H1 (cell line): ENCODE results near the gene PHACTR1. TPM values are rescaled to one million over a fixed set of nuclear protein-coding genes. Genes with fewer than 3 reads are reported as not detected.

Source experiments
- CTCF ChIA-PET: fragments of 300-600 bp; sonication (Branson Sonifier 250); formaldehyde crosslinking; loops from one replicate; lab custom pipeline; 2021; ENCODE audit not compliant: partially characterized antibody; lab: Charles Lee
- POLR2A ChIA-PET: fragments of 300-600 bp; sonication (Branson Sonifier 250); formaldehyde crosslinking; loops from one replicate; lab custom pipeline; 2021; ENCODE audit warnings: inconsistent platforms; ENCODE audit not compliant: partially characterized antibody; lab: Charles Lee
- DNase-seq, 2 experiments: peaks; one replicate each; pipeline versions ENCODE4 v3.0.0 to v3.0.0-alpha.2; 2010 to 2022; ENCODE audit warnings: low spot score in 2 of 2, low read depth in 1 of 2, mixed read lengths in 1 of 2
- FAIRE-seq: peaks from 2 replicates; lab custom pipeline; 2011; peaks lifted over from hg19 to GRCh38; lab: Jason Lieb, UNC
- H2AFZ ChIP-seq: 2 replicates; pipeline ENCODE4 v1.8.1; 2012; ENCODE audit warnings: low read length, inconsistent platforms
- H2AK5ac ChIP-seq: 2 replicates; pipeline ENCODE4 v1.6.1; 2013; ENCODE audit warnings: low read depth, low read length
- H2BK120ac ChIP-seq: replicated peaks from 2 replicates; pipeline ENCODE3; 2013; ENCODE audit warnings: low read depth, low read length, inconsistent platforms
- H2BK12ac ChIP-seq: 2 replicates; pipeline ENCODE4 v1.6.1; 2013; ENCODE audit warnings: low read depth, low read length
- H2BK15ac ChIP-seq: 2 replicates; pipeline ENCODE4 v1.6.1; 2013; ENCODE audit warnings: low read length
- H2BK20ac ChIP-seq: 2 replicates; pipeline ENCODE4 v1.6.1; 2013; ENCODE audit warnings: low read length
- H2BK5ac ChIP-seq: 2 replicates; pipeline ENCODE4 v1.6.1; 2013; ENCODE audit warnings: low read depth, low read length
- H3K14ac ChIP-seq: 2 replicates; pipeline ENCODE4 v1.6.1; 2013; ENCODE audit warnings: inconsistent platforms; ENCODE audit not compliant: insufficient read length
- H3K18ac ChIP-seq: 2 replicates; pipeline ENCODE4 v1.6.1; 2013; ENCODE audit warnings: low read length; ENCODE audit errors: extremely low read depth
- H3K23ac ChIP-seq: 2 replicates; pipeline ENCODE4 v1.6.1; 2013; ENCODE audit warnings: inconsistent platforms; ENCODE audit not compliant: insufficient read length
- H3K23me2 ChIP-seq: 2 replicates; pipeline ENCODE4 v1.6.1; 2013; ENCODE audit warnings: low read depth, low read length
- H3K27ac ChIP-seq: 2 replicates; pipeline ENCODE4 v1.6.1; 2011; ENCODE audit warnings: low read depth, low read length, inconsistent platforms
- H3K27me3 ChIP-seq, 4 experiments: replicated peaks in 1 of 4; 1 replicate in 1 of 4; 2 replicates in 3 of 4; pipeline versions ENCODE4 v1.6.1 to v1.8.1; 2011 to 2013; ENCODE audit warnings: low read length in 3 of 4, mild to moderate bottlenecking in 3 of 4, inconsistent platforms in 2 of 4, mixed read lengths in 2 of 4, moderate library complexity in 1 of 4; ENCODE audit not compliant: control insufficient read depth in 3 of 4, insufficient read depth in 3 of 4; ENCODE audit errors: extremely low read depth in 1 of 4
- H3K36me3 ChIP-seq, 4 experiments: 2 replicates each; pipeline versions ENCODE4 v1.6.1 to v1.8.1; 2011 to 2013; ENCODE audit warnings: mild to moderate bottlenecking in 4 of 4, low read length in 3 of 4, moderate library complexity in 2 of 4, control low read depth in 1 of 4, inconsistent platforms in 1 of 4; ENCODE audit not compliant: insufficient read depth in 4 of 4, control insufficient read depth in 2 of 4
- H3K4ac ChIP-seq: replicated peaks from 2 replicates; pipeline ENCODE3; 2013; ENCODE audit warnings: low read length, low read depth, mixed read lengths, inconsistent platforms; ENCODE audit not compliant: insufficient read length
- H3K4me1 ChIP-seq, 4 experiments: replicated peaks in 1 of 4; 1 replicate in 1 of 4; 2 replicates in 3 of 4; pipeline versions ENCODE4 v1.6.1 to v1.8.1; 2011 to 2013; ENCODE audit warnings: low read length in 3 of 4, inconsistent platforms in 2 of 4, mixed read lengths in 1 of 4; ENCODE audit not compliant: insufficient read depth in 4 of 4, control insufficient read depth in 3 of 4
- H3K4me2 ChIP-seq, 2 experiments: 2 replicates each; pipeline versions ENCODE4 v1.6.1 to v1.8.1; 2011 to 2013; ENCODE audit warnings: low read depth in 2 of 2, low read length in 2 of 2, control low read depth in 1 of 2, inconsistent platforms in 1 of 2, mild to moderate bottlenecking in 1 of 2; ENCODE audit not compliant: insufficient read depth in 1 of 2
- H3K4me3 ChIP-seq, 4 experiments: fragments of 200-600, 300-600 bp in 1 of 4; sonication (generic), shearing (Covaris generic), sonication (Bioruptor Twin) in 1 of 4; 2 replicates each; pipeline versions ENCODE4 v1.5.1 to v1.8.1; 2011 to 2016; ENCODE audit warnings: low read length in 4 of 4, low read depth in 3 of 4, control low read depth in 2 of 4, inconsistent platforms in 2 of 4, mild to moderate bottlenecking in 2 of 4, mixed read lengths in 1 of 4, moderate library complexity in 1 of 4; ENCODE audit not compliant: insufficient read depth in 2 of 4; ENCODE audit errors: extremely low read depth in 1 of 4
- H3K56ac ChIP-seq: replicated peaks from 2 replicates; pipeline ENCODE3; 2013; ENCODE audit warnings: low read depth, mild to moderate bottlenecking, mixed read lengths, low read length, inconsistent platforms; ENCODE audit not compliant: insufficient read length
- H3K79me1 ChIP-seq: 2 replicates; pipeline ENCODE4 v1.6.1; 2013; ENCODE audit warnings: low read depth, low read length, control low read depth
- H3K79me2 ChIP-seq, 2 experiments: 2 replicates each; pipeline versions ENCODE4 v1.6.1 to v1.8.1; 2012 to 2013; ENCODE audit warnings: low read length in 2 of 2, mild to moderate bottlenecking in 2 of 2, inconsistent platforms in 1 of 2; ENCODE audit not compliant: insufficient read depth in 2 of 2, control insufficient read depth in 1 of 2
- H3K9ac ChIP-seq, 4 experiments: replicated peaks in 1 of 4; 1 replicate in 1 of 4; 2 replicates in 3 of 4; pipeline versions ENCODE4 v1.6.1 to v1.8.1; 2011 to 2013; ENCODE audit warnings: low read depth in 3 of 4, low read length in 3 of 4, control low read depth in 2 of 4, mild to moderate bottlenecking in 2 of 4, moderate library complexity in 2 of 4, inconsistent platforms in 1 of 4; ENCODE audit errors: extremely low read depth in 1 of 4
- H3K9me3 ChIP-seq, 2 experiments: 2 replicates each; pipeline versions ENCODE4 v1.6.1 to v1.8.1; 2012 to 2013; ENCODE audit warnings: mild to moderate bottlenecking in 2 of 2, moderate library complexity in 2 of 2, control low read depth in 1 of 2, inconsistent platforms in 1 of 2, low read depth in 1 of 2, low read length in 1 of 2, mixed read lengths in 1 of 2; ENCODE audit not compliant: insufficient read depth in 2 of 2
- H4K20me1 ChIP-seq, 2 experiments: replicated peaks in 1 of 2; 2 replicates each; pipeline versions ENCODE3 to v1.8.1; 2011 to 2013; ENCODE audit warnings: inconsistent platforms in 2 of 2, low read length in 2 of 2, mild to moderate bottlenecking in 1 of 2; ENCODE audit not compliant: insufficient read depth in 2 of 2, control insufficient read depth in 1 of 2
- H4K5ac ChIP-seq: 2 replicates; pipeline ENCODE4 v1.6.1; 2013; ENCODE audit warnings: low read length, low read depth, mixed read lengths, inconsistent platforms; ENCODE audit not compliant: insufficient read length
- H4K8ac ChIP-seq: 2 replicates; pipeline ENCODE4 v1.8.0; 2013; ENCODE audit warnings: mild to moderate bottlenecking, moderate library complexity, low read length, inconsistent platforms; ENCODE audit not compliant: insufficient read depth; ENCODE audit errors: extremely low read depth
- H4K91ac ChIP-seq: replicated peaks from 2 replicates; pipeline ENCODE3; 2013; ENCODE audit warnings: low read length, mixed read lengths, inconsistent platforms; ENCODE audit not compliant: insufficient read length
- CEBPB ChIP-seq: IDR thresholded peaks from 2 replicates; pipeline ENCODE4 v1.6.1; 2012; ENCODE audit warnings: low read depth, low read length
- EZH2 ChIP-seq: fragments of 200-600 bp; sonication (generic); IDR thresholded peaks from 2 replicates; pipeline ENCODE4 v1.7.1; 2012; ENCODE audit warnings: low read depth, mild to moderate bottlenecking, moderate library complexity, low read length, inconsistent platforms; ENCODE audit not compliant: severe bottlenecking
- FOSL1 ChIP-seq: IDR thresholded peaks from 2 replicates; pipeline ENCODE4 v1.6.1; 2011; ENCODE audit warnings: mild to moderate bottlenecking, low read depth, low read length, moderate library complexity; ENCODE audit not compliant: insufficient read depth
- MAX ChIP-seq: IDR thresholded peaks from 2 replicates; pipeline ENCODE4 v1.6.1; 2012; ENCODE audit warnings: inconsistent platforms
- POLR2A ChIP-seq, 2 experiments: IDR thresholded peaks; 1 replicate in 1 of 2; 2 replicates in 1 of 2; pipeline ENCODE4 v1.6.1; 2011; ENCODE audit warnings: low read depth in 2 of 2, low read length in 2 of 2, mild to moderate bottlenecking in 2 of 2; ENCODE audit errors: control extremely low read depth in 1 of 2
- SP2 ChIP-seq: IDR thresholded peaks from 2 replicates; pipeline ENCODE4 v1.6.1; 2012; ENCODE audit warnings: mild to moderate bottlenecking, low read length, inconsistent platforms
- WGBS, 2 experiments: shearing (Covaris generic) in 1 of 2; methylation state at CpG; one replicate each; pipeline versions ENCODE4 v1.1.6 to v1.1.7; 2013 to 2015; ENCODE audit warnings: low lambda C conversion rate in 2 of 2, mixed read lengths in 2 of 2, inconsistent platforms in 1 of 2, low coverage in 1 of 2, missing lambda C conversion rate in 1 of 2; ENCODE audit not compliant: insufficient replicate concordance in 2 of 2, insufficient coverage in 1 of 2, insufficient read length in 1 of 2; ENCODE audit errors: extremely low coverage in 1 of 2, missing lambda C conversion rate in 1 of 2; 5-methylcytosine and 5-hydroxymethylcytosine counted together
- polyA plus RNA-seq, 7 experiments: library from polyadenylated mRNA; depleted of rRNA in 3 of 7; stranded (reverse) in 5 of 7; unstranded in 2 of 7; fragments of >200 nt in 5 of 7; fragments of 200-250 nt in 2 of 7; gene quantifications; 1 replicate in 5 of 7; 2 replicates in 1 of 7; 4 replicates in 1 of 7; pipeline versions ENCODE4 v1.2.1 to v1.2.3, GENCODE V29; 2011 to 2013; ENCODE audit warnings: missing spikeins in 2 of 7, mixed read lengths in 2 of 7
- total RNA-seq: library from RNA; stranded (reverse); fragmentation: NEBNext Ultra II Directional; extraction: Animal tissue kit (Norgen Biotek cat#: 25700); gene quantifications from 2 replicates; pipeline ENCODE4 v1.2.1, GENCODE V29; 2021

Gene PHACTR1
- total and polyA plus RNA-seq, 2 of the 8 experiments (the other 6 are each of a cell fraction or from before 2014, with no cell fraction given): 3.9 to 17.1 TPM

GRCh38 chr6:13033145-13033544 lies 316.6 kb downstream of the PHACTR1 start:
- H4K5ac ChIP-seq: no peak overlapping the region
- CTCF ChIA-PET: interaction anchor here (0.7 to 1.6 kb wide), 4 partner anchors 9 to 122 kb away, joined by 3 to 4 read pairs (median 3); no protein-coding TSS in a partner anchor
- H3K36me3 ChIP-seq: no peaks in the 10 kb centered on the region
- no peak overlapping the region for H2BK5ac ChIP-seq
- POLR2A ChIA-PET: no interaction called here
- H4K8ac ChIP-seq: no peak overlapping the region
- no peaks in the 10 kb centered on the region for H4K20me1 ChIP-seq
- no peaks in the 10 kb centered on the region for H3K4me1 ChIP-seq
- H2BK12ac ChIP-seq: no peak overlapping the region
- DNase-seq (no peak), FAIRE-seq (no peak)
- H3K14ac ChIP-seq: no peak overlapping the region
- WGBS, 2 experiments: 100% methylated on average over 1 of the region's 1 CpG; no CpG with 5 or more reads in 1 of the 2 experiments
- H3K23ac ChIP-seq: no peak overlapping the region
- H3K18ac ChIP-seq: no peak overlapping the region
- H2BK120ac ChIP-seq: no peak overlapping the region
- no peaks in the 10 kb centered on the region for H3K9me3 ChIP-seq
- H2BK20ac ChIP-seq: no peak overlapping the region
- no peak overlapping the region for H2BK15ac ChIP-seq
- H2AK5ac ChIP-seq: no peak overlapping the region
- H3K23me2 ChIP-seq: no peaks in the 10 kb centered on the region
- H4K91ac ChIP-seq: no peak overlapping the region
- H3K4me3 ChIP-seq: no peak overlapping the region
- H3K79me2 ChIP-seq: no peaks in the 10 kb centered on the region
- 0 out of 2 replicates have a peak, but pooled peaks cover 2% of the 10 kb centered on the region for H3K79me1 ChIP-seq
- H3K27ac ChIP-seq: no peak overlapping the region
- no peak overlapping the region for H3K9ac ChIP-seq
- H3K4ac ChIP-seq: no peak overlapping the region
- H3K4me2 ChIP-seq: no peak overlapping the region
- H3K27me3 ChIP-seq: no peaks in the 10 kb centered on the region
- H2AFZ ChIP-seq: no peak overlapping the region
- no peak overlapping the region for H3K56ac ChIP-seq
- TF ChIP-seq FOSL1 (no peak), POLR2A (IDR thresholded peaks at IDR 0.05; ENCODE audit: control extremely low read depth in 1 of 2, low read depth in 2 of 2, low read length in 2 of 2) (no peak), SP2 (no peak), MAX (no peak), CEBPB (no peak), EZH2 (no peak)
- TF ChIP-seq, all 59 proteins: peak for 0
